Ishikawa (cell line): ENCODE measurements around the gene NOP14.

Experiments
- CEBPB ChIP-seq: IDR thresholded peaks from 2 replicates; pipeline ENCODE4 v1.6.1; 2012
- CREB1 ChIP-seq: IDR thresholded peaks from 2 replicates; pipeline ENCODE4 v1.6.1; 2012; ENCODE audit warnings: low read depth
- EGR1 ChIP-seq: IDR thresholded peaks from 2 replicates; pipeline ENCODE4 v1.6.1; 2012
- EP300 ChIP-seq: IDR thresholded peaks from 2 replicates; pipeline ENCODE4 v1.6.1; 2012; ENCODE audit warnings: borderline replicate concordance
- FOXM1 ChIP-seq: IDR thresholded peaks from 2 replicates; pipeline ENCODE4 v1.6.1; 2012; ENCODE audit warnings: low read depth, borderline replicate concordance
- NFIC ChIP-seq: IDR thresholded peaks from 2 replicates; pipeline ENCODE4 v1.6.1; 2012
- RAD21 ChIP-seq: IDR thresholded peaks from 2 replicates; pipeline ENCODE4 v1.6.1; 2012; ENCODE audit warnings: low read depth
- TAF1 ChIP-seq: IDR thresholded peaks from 2 replicates; pipeline ENCODE4 v1.6.1; 2012; ENCODE audit warnings: low read depth, mild to moderate bottlenecking
- TCF12 ChIP-seq: IDR thresholded peaks from 2 replicates; pipeline ENCODE4 v1.6.1; 2012; ENCODE audit warnings: low read depth
- TEAD4 ChIP-seq: IDR thresholded peaks from 2 replicates; pipeline ENCODE4 v1.6.1; 2012
- YY1 ChIP-seq: IDR thresholded peaks from 2 replicates; pipeline ENCODE4 v1.6.1; 2012; ENCODE audit warnings: low read depth
- ZBTB7A ChIP-seq: IDR thresholded peaks from 2 replicates; pipeline ENCODE4 v1.6.1; 2012; ENCODE audit warnings: low read depth
- TF ChIP-seq, protein P1 (sequence below): IDR thresholded peaks from 2 replicates; pipeline ENCODE4 v1.6.1; 2012; ENCODE audit warnings: low read depth, mild to moderate bottlenecking
- TF ChIP-seq, protein P2 (sequence below): IDR thresholded peaks from 2 replicates; pipeline ENCODE4 v1.6.1; 2012
- TF ChIP-seq, protein P3 (sequence below): IDR thresholded peaks from 2 replicates; pipeline ENCODE4 v1.6.1; 2012

The NOP14 gene

DNA sequence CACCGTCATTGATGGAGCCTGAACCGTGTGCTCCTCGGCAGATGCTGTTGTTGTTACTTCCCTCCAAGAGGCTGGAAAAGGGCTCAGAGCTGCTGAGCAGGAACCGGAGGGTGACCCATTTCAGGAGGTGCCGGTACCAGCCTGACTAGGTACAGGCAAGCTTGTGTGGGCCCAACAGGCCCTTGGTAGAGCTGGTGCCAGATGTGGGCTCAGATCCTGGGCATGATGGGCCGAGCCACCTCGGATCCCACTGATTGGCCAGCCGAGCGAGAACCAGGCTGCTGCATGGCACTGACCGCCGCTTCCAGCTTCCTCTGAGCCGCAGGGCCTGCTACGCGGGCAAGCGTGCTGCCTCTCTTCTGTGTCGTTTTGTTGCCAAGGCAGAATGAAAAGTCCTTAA, 33.7 kb downstream of the NOP14 start:
- TF ChIP-seq TAF1 (no peak), YY1 (no peak), CEBPB (no peak), TCF12 (no peak), CREB1 (no peak), TEAD4 (no peak), RAD21 (no peak), EGR1 (no peak), EP300 (no peak), ZBTB7A (no peak), NFIC (no peak), FOXM1 (no peak)
- TF ChIP-seq, protein P1, sequence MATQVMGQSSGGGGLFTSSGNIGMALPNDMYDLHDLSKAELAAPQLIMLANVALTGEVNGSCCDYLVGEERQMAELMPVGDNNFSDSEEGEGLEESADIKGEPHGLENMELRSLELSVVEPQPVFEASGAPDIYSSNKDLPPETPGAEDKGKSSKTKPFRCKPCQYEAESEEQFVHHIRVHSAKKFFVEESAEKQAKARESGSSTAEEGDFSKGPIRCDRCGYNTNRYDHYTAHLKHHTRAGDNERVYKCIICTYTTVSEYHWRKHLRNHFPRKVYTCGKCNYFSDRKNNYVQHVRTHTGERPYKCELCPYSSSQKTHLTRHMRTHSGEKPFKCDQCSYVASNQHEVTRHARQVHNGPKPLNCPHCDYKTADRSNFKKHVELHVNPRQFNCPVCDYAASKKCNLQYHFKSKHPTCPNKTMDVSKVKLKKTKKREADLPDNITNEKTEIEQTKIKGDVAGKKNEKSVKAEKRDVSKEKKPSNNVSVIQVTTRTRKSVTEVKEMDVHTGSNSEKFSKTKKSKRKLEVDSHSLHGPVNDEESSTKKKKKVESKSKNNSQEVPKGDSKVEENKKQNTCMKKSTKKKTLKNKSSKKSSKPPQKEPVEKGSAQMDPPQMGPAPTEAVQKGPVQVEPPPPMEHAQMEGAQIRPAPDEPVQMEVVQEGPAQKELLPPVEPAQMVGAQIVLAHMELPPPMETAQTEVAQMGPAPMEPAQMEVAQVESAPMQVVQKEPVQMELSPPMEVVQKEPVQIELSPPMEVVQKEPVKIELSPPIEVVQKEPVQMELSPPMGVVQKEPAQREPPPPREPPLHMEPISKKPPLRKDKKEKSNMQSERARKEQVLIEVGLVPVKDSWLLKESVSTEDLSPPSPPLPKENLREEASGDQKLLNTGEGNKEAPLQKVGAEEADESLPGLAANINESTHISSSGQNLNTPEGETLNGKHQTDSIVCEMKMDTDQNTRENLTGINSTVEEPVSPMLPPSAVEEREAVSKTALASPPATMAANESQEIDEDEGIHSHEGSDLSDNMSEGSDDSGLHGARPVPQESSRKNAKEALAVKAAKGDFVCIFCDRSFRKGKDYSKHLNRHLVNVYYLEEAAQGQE, result no peak
- TF ChIP-seq, protein P2, sequence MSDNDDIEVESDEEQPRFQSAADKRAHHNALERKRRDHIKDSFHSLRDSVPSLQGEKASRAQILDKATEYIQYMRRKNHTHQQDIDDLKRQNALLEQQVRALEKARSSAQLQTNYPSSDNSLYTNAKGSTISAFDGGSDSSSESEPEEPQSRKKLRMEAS, result no peak
- TF ChIP-seq, protein P3, sequence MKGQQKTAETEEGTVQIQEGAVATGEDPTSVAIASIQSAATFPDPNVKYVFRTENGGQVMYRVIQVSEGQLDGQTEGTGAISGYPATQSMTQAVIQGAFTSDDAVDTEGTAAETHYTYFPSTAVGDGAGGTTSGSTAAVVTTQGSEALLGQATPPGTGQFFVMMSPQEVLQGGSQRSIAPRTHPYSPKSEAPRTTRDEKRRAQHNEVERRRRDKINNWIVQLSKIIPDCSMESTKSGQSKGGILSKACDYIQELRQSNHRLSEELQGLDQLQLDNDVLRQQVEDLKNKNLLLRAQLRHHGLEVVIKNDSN, result no peak

DNA sequence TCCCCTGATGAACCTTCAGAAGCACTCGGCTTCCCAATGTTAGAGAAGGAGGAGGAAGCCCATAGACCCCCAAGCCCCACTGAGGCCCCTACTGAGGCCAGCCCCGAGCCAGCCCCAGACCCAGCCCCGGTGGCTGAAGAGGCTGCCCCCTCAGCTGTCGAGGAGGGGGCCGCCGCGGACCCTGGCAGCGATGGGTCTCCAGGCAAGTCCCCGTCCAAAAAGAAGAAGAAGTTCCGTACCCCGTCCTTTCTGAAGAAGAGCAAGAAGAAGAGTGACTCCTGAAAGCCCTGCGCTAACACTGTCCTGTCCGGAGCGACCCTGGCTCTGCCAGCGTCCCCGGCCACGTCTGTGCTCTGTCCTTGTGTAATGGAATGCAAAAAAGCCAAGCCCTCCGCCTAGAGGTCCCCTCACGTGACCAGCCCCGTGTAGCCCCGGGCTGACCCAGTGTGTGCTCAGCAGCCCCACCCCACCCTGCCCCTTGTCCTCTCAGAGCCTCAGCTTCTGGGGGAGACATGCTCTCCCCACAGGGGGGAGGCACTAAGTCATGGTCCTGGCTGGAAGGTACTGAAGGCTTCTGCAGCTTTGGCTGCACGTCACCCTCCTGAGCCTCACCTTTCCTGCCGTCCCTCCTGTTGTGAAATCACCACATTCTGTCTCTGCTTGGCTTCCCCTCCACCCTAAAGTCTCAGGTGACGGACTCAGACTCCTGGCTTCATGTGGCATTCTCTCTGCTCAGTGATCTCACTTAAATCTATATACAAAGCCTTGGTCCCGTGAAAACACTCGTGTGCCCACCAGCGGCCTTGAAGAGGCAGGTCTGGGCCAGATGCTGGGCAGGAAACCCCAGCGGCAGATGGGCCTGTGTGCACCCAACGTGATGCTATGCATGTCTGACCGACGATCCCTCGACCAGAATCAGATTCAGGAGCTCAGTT, 34.7 kb downstream of the NOP14 start:
- TF ChIP-seq NFIC (no peak), CEBPB (peak; percentile 54; the same call in 1 of the 2 replicates), CREB1 (no peak), EP300 (no peak)
- TF ChIP-seq, protein P2, result 0 out of 2 replicates have a peak, but pooled peaks have one; percentile 32
- TF ChIP-seq, protein P1, result no peak
- TF ChIP-seq, protein P3, result 0 out of 2 replicates have a peak, but pooled peaks have one; percentile 7

DNA sequence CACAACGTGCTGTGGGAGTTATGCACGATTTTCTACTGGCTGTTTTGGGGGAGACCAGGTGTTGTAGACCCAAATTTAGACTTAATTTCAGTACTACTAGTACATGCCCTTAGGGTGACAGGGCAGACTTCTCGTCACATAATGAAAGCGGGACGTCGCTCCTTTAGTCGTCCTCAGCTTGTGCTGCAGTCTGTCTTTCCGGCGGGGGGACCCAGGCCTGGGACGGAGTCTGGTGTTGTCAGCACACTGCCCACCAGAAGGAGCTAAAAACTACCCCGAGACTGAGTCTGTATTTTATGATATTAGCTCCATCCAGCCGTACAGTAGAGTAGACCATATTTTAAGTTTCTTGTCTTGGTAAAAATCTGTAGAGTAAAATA, 35.5 kb downstream of the NOP14 start:
- TF ChIP-seq ZBTB7A, result no peak
- TF ChIP-seq TAF1, result no peak
- TF ChIP-seq, protein P1, result no peak

DNA sequence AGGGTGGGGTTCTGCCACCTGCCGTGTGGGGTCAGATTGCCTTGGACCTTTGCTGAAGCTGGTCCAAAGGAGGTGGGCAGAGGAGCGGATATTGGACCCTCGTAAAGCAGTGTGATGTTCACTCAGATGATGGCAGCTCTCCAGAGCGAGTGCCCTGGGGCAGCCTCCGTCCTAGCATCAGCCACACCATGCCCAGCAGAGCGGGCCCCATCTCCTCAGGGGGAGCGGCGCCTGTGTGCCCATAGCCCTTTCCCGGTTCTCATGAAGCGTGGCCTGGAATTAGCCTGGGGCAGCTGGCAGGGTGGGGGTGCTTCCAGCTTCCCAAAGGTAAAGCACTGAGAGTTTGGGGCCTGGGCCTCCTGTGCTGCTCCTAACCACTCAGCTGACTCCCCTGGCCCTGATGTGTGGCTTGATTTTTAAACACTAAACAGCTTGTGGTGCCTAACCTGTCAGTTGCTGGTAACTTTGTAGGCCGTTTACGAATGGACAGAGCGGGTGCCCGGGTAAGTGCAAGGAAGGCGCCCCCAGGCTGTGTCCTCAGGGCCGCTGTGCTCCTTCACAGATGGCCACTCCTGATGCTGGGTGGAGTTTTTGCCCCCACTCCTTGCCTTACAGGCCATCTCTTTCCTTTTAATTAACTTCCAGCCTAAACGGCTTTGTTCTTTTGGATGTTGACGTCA, 36.0 kb downstream of the NOP14 start:
- TF ChIP-seq TAF1, result no peak
- TF ChIP-seq CREB1, result no peak
- TF ChIP-seq EGR1, result no peak
- no peak for TF ChIP-seq YY1
- no peak for TF ChIP-seq TEAD4
- TF ChIP-seq, protein P3, result no peak
- TF ChIP-seq RAD21, result no peak
- TF ChIP-seq ZBTB7A, result no peak
- no peak for TF ChIP-seq NFIC
- TF ChIP-seq CEBPB, result no peak
- TF ChIP-seq, protein P2, result no peak
- TF ChIP-seq TCF12, result no peak
